ENCODE data around the gene NTN5.

The NTN5 gene

DNA sequence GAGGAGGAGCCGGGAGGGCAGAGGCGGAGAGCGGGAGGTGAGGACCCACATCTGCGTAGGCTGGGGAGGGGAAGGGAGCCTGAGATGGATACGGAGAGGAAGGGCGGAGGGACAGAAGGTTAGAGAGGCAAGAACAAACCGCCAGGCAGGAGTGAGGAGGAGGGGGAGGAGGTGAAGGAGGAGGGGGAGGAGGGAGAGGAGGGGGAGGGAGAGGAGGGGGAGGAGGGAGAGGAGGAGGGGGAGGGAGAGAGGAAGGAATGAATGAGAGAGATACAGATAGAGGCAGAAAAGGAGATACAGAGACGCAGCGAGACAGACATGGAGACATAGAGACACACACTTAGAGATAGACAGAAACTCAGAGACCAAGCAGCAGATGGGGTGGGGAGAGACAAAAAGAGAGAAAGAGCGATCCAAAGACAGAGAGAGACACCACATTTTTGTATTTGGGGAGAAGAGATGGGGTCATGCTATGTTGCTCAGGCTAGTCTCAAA lies 26.0 kb downstream of the NTN5 start:
- H3K27ac ChIP-seq (ENCODE audit: low read depth, low read length) = peak overlapping the region; percentile 60

GRCh38 chr19:48646001-48646721 lies 26.7 kb downstream of the NTN5 start, which contains the start of gene CA11:
CA11 (minus strand) TSS chr19:48646187; CDS start chr19:48645632, 555 bp downstream.
- Histone ChIP-seq H3K4me3 (ENCODE audit: low read depth in 1 of 5, low read length in 5 of 5) (peak within 1 kb of the TSS; percentile 46 to 71 (median 59)), H3K36me3 (ENCODE audit: control insufficient read depth in 5 of 5, insufficient read depth in 5 of 5, low read length in 5 of 5) (no peaks in the 10 kb centered on the region), H3K9ac (ENCODE audit: low read length in 5 of 5) (peak within 1 kb of the TSS in 4 of 5 donors; percentile 26 to 68 (median 64)), H3K27ac (ENCODE audit: low read depth, low read length) (peak within 1 kb of the TSS; percentile 60), H3K4me1 (ENCODE audit: control insufficient read depth in 5 of 5, insufficient read depth in 5 of 5, low read length in 5 of 5) (peaks cover 1 to 20% (median 18%) of the 10 kb centered on the region in 5 donors), H3K27me3 (ENCODE audit: control insufficient read depth in 5 of 5, insufficient read depth in 4 of 5, low read length in 5 of 5) (peaks cover 0 to 8% (median 0%) of the 10 kb centered on the region in 5 donors), H3K9me3 (ENCODE audit: control insufficient read depth in 5 of 5, low read length in 5 of 5) (no peaks in the 10 kb centered on the region)

More for the DNA sequence above, 26.0 kb downstream of the NTN5 start:
- H3K4me1 ChIP-seq (ENCODE audit: control insufficient read depth in 5 of 5, insufficient read depth in 5 of 5, low read length in 5 of 5) = peaks cover 1 to 20% (median 18%) of the 10 kb centered on the region in 5 donors
- peaks cover 0 to 8% (median 0%) of the 10 kb centered on the region in 5 donors for H3K27me3 ChIP-seq (ENCODE audit: control insufficient read depth in 5 of 5, insufficient read depth in 4 of 5, low read length in 5 of 5)
- H3K4me3 ChIP-seq (ENCODE audit: low read depth in 1 of 5, low read length in 5 of 5) = peak overlapping the region in 1 of 5 donors; percentile 59
- H3K9me3 ChIP-seq (ENCODE audit: control insufficient read depth in 5 of 5, low read length in 5 of 5) = no peaks in the 10 kb centered on the region
- no peak overlapping the region for H3K9ac ChIP-seq (ENCODE audit: low read length in 5 of 5)
- no peaks in the 10 kb centered on the region for H3K36me3 ChIP-seq (ENCODE audit: control insufficient read depth in 5 of 5, insufficient read depth in 5 of 5, low read length in 5 of 5)

DNA sequence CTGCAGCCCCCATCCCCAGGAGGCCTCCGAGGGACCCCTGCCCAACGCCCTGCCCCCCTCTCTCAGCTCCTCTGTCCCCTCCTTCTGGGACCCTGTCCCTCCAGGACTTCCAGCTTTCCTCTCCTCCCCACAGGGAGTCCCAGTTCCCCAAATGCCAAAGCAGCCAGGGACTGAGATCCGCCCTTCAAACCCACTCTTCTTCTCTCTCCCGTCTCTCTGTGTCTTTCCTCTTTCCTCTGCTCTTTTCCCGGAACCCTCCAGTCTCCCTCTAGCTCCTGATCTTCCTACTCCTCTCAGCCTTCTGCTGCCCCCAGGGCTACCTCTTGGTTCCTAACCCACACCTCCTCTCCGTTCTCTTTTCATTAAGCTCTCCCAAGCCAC lies 27.2 kb downstream of the NTN5 start:
- Histone ChIP-seq H3K27me3 (ENCODE audit: control insufficient read depth in 5 of 5, insufficient read depth in 4 of 5, low read length in 5 of 5) (peaks cover 0 to 8% (median 0%) of the 10 kb centered on the region in 5 donors), H3K4me1 (ENCODE audit: control insufficient read depth in 5 of 5, insufficient read depth in 5 of 5, low read length in 5 of 5) (peaks cover 1 to 20% (median 18%) of the 10 kb centered on the region in 5 donors), H3K36me3 (ENCODE audit: control insufficient read depth in 5 of 5, insufficient read depth in 5 of 5, low read length in 5 of 5) (no peaks in the 10 kb centered on the region), H3K27ac (ENCODE audit: low read depth, low read length) (peak overlapping the region; percentile 60), H3K9ac (ENCODE audit: low read length in 5 of 5) (peak overlapping the region in 4 of 5 donors; percentile 23 to 68 (median 64)), H3K4me3 (ENCODE audit: low read depth in 1 of 5, low read length in 5 of 5) (peak overlapping the region in 4 of 5 donors; percentile 55 to 71 (median 60)), H3K9me3 (ENCODE audit: control insufficient read depth in 5 of 5, low read length in 5 of 5) (no peaks in the 10 kb centered on the region)

GRCh38 chr19:48644839-48645619 lies 27.8 kb downstream of the NTN5 start:
- Histone ChIP-seq H3K9ac (ENCODE audit: low read length in 5 of 5) (peak overlapping the region in 4 of 5 donors; percentile 26 to 68 (median 64)), H3K27me3 (ENCODE audit: control insufficient read depth in 5 of 5, insufficient read depth in 4 of 5, low read length in 5 of 5) (peaks cover 0 to 8% (median 0%) of the 10 kb centered on the region in 5 donors), H3K9me3 (ENCODE audit: control insufficient read depth in 5 of 5, low read length in 5 of 5) (no peaks in the 10 kb centered on the region), H3K4me3 (ENCODE audit: low read depth in 1 of 5, low read length in 5 of 5) (peak overlapping the region in 4 of 5 donors; percentile 49 to 61 (median 57)), H3K36me3 (ENCODE audit: control insufficient read depth in 5 of 5, insufficient read depth in 5 of 5, low read length in 5 of 5) (no peaks in the 10 kb centered on the region), H3K27ac (ENCODE audit: low read depth, low read length) (peak overlapping the region; percentile 60), H3K4me1 (ENCODE audit: control insufficient read depth in 5 of 5, insufficient read depth in 5 of 5, low read length in 5 of 5) (peaks cover 1 to 20% (median 18%) of the 10 kb centered on the region in 5 donors)

- H3K4me1 ChIP-seq (ENCODE audit: control insufficient read depth in 5 of 5, insufficient read depth in 5 of 5, low read length in 5 of 5) = peaks cover 1 to 26% (median 20%) of the 10 kb centered on the region in 5 donors
- H3K9me3 ChIP-seq (ENCODE audit: control insufficient read depth in 5 of 5, low read length in 5 of 5) = no peaks in the 10 kb centered on the region
- no peak overlapping the region for H3K27ac ChIP-seq (ENCODE audit: low read depth, low read length)
- H3K9ac ChIP-seq (ENCODE audit: low read length in 5 of 5) = no peak overlapping the region
- no peaks in the 10 kb centered on the region for H3K36me3 ChIP-seq (ENCODE audit: control insufficient read depth in 5 of 5, insufficient read depth in 5 of 5, low read length in 5 of 5)
- no peak overlapping the region for H3K4me3 ChIP-seq (ENCODE audit: low read depth in 1 of 5, low read length in 5 of 5)
- H3K27me3 ChIP-seq (ENCODE audit: control insufficient read depth in 5 of 5, insufficient read depth in 4 of 5, low read length in 5 of 5) = peaks cover 0 to 8% (median 0%) of the 10 kb centered on the region in 5 donors
Observed at GRCh38 chr19:48644355-48644754, 28.5 kb downstream of the NTN5 start.

DNA sequence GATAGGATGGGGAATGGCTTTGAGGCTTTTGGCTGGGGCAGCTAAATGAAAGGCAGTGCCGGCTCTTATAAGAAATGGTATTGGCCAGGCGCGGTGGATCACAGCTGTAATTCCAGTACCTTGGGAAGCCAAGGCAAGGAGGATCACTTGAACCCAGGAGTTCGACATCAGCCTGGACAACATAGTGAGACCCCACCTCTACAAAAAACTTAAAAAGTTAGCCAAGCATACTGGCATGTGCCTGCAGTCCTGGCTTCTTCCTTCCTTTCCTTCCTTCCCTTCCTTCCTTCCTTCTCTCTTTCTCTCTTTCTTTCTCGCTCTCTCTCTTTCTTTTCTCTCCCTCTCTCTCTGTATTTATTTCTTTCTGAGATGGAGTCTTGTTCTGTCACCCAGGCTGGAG lies 30.0 kb downstream of the NTN5 start:
- no peak overlapping the region for H3K27ac ChIP-seq (ENCODE audit: low read depth, low read length)
- H3K9me3 ChIP-seq (ENCODE audit: control insufficient read depth in 5 of 5, low read length in 5 of 5) = no peaks in the 10 kb centered on the region
- peaks cover 10 to 35% (median 30%) of the 10 kb centered on the region in 5 donors for H3K4me1 ChIP-seq (ENCODE audit: control insufficient read depth in 5 of 5, insufficient read depth in 5 of 5, low read length in 5 of 5)
- no peaks in the 10 kb centered on the region for H3K36me3 ChIP-seq (ENCODE audit: control insufficient read depth in 5 of 5, insufficient read depth in 5 of 5, low read length in 5 of 5)
- H3K27me3 ChIP-seq (ENCODE audit: control insufficient read depth in 5 of 5, insufficient read depth in 4 of 5, low read length in 5 of 5) = peaks cover 0 to 8% (median 0%) of the 10 kb centered on the region in 5 donors
- no peak overlapping the region for H3K9ac ChIP-seq (ENCODE audit: low read length in 5 of 5)
- H3K4me3 ChIP-seq (ENCODE audit: low read depth in 1 of 5, low read length in 5 of 5) = no peak overlapping the region

GRCh38 chr19:48641850-48642249 lies 31.0 kb downstream of the NTN5 start:
- Histone ChIP-seq H3K27me3 (ENCODE audit: control insufficient read depth in 5 of 5, insufficient read depth in 4 of 5, low read length in 5 of 5) (peaks cover 0 to 8% (median 0%) of the 10 kb centered on the region in 5 donors), H3K4me3 (ENCODE audit: low read depth in 1 of 5, low read length in 5 of 5) (no peak overlapping the region), H3K27ac (ENCODE audit: low read depth, low read length) (no peak overlapping the region), H3K9ac (ENCODE audit: low read length in 5 of 5) (no peak overlapping the region), H3K9me3 (ENCODE audit: control insufficient read depth in 5 of 5, low read length in 5 of 5) (no peaks in the 10 kb centered on the region), H3K36me3 (ENCODE audit: control insufficient read depth in 5 of 5, insufficient read depth in 5 of 5, low read length in 5 of 5) (no peaks in the 10 kb centered on the region), H3K4me1 (ENCODE audit: control insufficient read depth in 5 of 5, insufficient read depth in 5 of 5, low read length in 5 of 5) (peaks cover 10 to 39% (median 34%) of the 10 kb centered on the region in 5 donors)

GRCh38 chr19:48639483-48640375 lies 33.1 kb downstream of the NTN5 start:
- H3K9ac ChIP-seq (ENCODE audit: low read length in 5 of 5) = no peak overlapping the region

GRCh38 chr19:48638831-48639381 lies 33.9 kb downstream of the NTN5 start:
- Histone ChIP-seq H3K9ac (ENCODE audit: low read length in 5 of 5) (peak overlapping the region in 2 of 5 donors; percentile 3 to 16), H3K27me3 (ENCODE audit: control insufficient read depth in 5 of 5, insufficient read depth in 4 of 5, low read length in 5 of 5) (no peaks in the 10 kb centered on the region), H3K4me3 (ENCODE audit: low read depth in 1 of 5, low read length in 5 of 5) (peak overlapping the region in 4 of 5 donors; percentile 61 to 90 (median 84)), H3K4me1 (ENCODE audit: control insufficient read depth in 5 of 5, insufficient read depth in 5 of 5, low read length in 5 of 5) (peaks cover 13 to 45% (median 40%) of the 10 kb centered on the region in 5 donors), H3K36me3 (ENCODE audit: control insufficient read depth in 5 of 5, insufficient read depth in 5 of 5, low read length in 5 of 5) (no peaks in the 10 kb centered on the region), H3K27ac (ENCODE audit: low read depth, low read length) (no peak overlapping the region), H3K9me3 (ENCODE audit: control insufficient read depth in 5 of 5, low read length in 5 of 5) (no peaks in the 10 kb centered on the region)

More at GRCh38 chr19:48639483-48640375, 33.1 kb downstream of the NTN5 start:
- Histone ChIP-seq H3K4me1 (ENCODE audit: control insufficient read depth in 5 of 5, insufficient read depth in 5 of 5, low read length in 5 of 5) (peaks cover 10 to 37% (median 35%) of the 10 kb centered on the region in 5 donors), H3K4me3 (ENCODE audit: low read depth in 1 of 5, low read length in 5 of 5) (no peak overlapping the region), H3K27ac (ENCODE audit: low read depth, low read length) (no peak overlapping the region), H3K27me3 (ENCODE audit: control insufficient read depth in 5 of 5, insufficient read depth in 4 of 5, low read length in 5 of 5) (no peaks in the 10 kb centered on the region), H3K36me3 (ENCODE audit: control insufficient read depth in 5 of 5, insufficient read depth in 5 of 5, low read length in 5 of 5) (no peaks in the 10 kb centered on the region), H3K9me3 (ENCODE audit: control insufficient read depth in 5 of 5, low read length in 5 of 5) (no peaks in the 10 kb centered on the region)

All from subcutaneous abdominal adipose tissue (tissue), 5 donors.